ENCODE results near the gene LIMA1.

DNA sequence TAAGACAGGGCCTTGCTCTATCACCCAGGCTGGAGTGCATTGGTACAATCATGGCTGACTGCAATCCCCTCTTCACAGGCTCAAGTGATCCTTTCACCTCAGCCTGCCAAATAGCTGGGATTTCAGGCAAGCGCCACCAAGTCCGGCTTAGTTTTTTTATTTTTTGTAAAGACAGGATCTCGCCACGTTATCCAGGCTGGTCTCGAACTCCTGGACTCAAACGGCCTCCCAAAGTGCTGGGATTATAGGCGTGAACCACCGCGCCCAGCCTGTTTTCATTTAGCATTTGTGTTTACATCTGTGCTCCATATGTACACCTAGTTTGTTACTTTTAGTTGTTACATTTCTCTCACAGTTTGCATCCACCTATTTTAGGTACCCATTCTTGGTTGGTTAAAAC, 32.5 kb upstream of the LIMA1 start:
- no peak for TF ChIP-seq ZFP3 (CRISPR knock-in tag; IDR thresholded peaks at IDR 0.05)
- no peak for TF ChIP-seq RARB (CRISPR knock-in tag; IDR thresholded peaks at IDR 0.05)
- TF ChIP-seq GLIS3 (CRISPR knock-in tag; IDR thresholded peaks at IDR 0.05) = no peak
- TF ChIP-seq, protein P1, sequence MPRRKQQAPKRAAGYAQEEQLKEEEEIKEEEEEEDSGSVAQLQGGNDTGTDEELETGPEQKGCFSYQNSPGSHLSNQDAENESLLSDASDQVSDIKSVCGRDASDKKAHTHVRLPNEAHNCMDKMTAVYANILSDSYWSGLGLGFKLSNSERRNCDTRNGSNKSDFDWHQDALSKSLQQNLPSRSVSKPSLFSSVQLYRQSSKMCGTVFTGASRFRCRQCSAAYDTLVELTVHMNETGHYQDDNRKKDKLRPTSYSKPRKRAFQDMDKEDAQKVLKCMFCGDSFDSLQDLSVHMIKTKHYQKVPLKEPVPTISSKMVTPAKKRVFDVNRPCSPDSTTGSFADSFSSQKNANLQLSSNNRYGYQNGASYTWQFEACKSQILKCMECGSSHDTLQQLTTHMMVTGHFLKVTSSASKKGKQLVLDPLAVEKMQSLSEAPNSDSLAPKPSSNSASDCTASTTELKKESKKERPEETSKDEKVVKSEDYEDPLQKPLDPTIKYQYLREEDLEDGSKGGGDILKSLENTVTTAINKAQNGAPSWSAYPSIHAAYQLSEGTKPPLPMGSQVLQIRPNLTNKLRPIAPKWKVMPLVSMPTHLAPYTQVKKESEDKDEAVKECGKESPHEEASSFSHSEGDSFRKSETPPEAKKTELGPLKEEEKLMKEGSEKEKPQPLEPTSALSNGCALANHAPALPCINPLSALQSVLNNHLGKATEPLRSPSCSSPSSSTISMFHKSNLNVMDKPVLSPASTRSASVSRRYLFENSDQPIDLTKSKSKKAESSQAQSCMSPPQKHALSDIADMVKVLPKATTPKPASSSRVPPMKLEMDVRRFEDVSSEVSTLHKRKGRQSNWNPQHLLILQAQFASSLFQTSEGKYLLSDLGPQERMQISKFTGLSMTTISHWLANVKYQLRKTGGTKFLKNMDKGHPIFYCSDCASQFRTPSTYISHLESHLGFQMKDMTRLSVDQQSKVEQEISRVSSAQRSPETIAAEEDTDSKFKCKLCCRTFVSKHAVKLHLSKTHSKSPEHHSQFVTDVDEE (CRISPR knock-in tag; IDR thresholded peaks at IDR 0.05) = no peak
- TF ChIP-seq, protein P2, sequence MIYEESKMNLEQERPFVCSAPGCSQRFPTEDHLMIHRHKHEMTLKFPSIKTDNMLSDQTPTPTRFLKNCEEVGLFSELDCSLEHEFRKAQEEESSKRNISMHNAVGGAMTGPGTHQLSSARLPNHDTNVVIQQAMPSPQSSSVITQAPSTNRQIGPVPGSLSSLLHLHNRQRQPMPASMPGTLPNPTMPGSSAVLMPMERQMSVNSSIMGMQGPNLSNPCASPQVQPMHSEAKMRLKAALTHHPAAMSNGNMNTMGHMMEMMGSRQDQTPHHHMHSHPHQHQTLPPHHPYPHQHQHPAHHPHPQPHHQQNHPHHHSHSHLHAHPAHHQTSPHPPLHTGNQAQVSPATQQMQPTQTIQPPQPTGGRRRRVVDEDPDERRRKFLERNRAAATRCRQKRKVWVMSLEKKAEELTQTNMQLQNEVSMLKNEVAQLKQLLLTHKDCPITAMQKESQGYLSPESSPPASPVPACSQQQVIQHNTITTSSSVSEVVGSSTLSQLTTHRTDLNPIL (CRISPR knock-in tag; IDR thresholded peaks at IDR 0.05; ENCODE audit: low read depth) = no peak
- no peak for TF ChIP-seq ARNTL (CRISPR knock-in tag; IDR thresholded peaks at IDR 0.05; ENCODE audit: borderline replicate concordance, low read depth)
- TF ChIP-seq ZC3H10 (CRISPR knock-in tag; IDR thresholded peaks at IDR 0.05) = no peak
- TF ChIP-seq, protein P3, sequence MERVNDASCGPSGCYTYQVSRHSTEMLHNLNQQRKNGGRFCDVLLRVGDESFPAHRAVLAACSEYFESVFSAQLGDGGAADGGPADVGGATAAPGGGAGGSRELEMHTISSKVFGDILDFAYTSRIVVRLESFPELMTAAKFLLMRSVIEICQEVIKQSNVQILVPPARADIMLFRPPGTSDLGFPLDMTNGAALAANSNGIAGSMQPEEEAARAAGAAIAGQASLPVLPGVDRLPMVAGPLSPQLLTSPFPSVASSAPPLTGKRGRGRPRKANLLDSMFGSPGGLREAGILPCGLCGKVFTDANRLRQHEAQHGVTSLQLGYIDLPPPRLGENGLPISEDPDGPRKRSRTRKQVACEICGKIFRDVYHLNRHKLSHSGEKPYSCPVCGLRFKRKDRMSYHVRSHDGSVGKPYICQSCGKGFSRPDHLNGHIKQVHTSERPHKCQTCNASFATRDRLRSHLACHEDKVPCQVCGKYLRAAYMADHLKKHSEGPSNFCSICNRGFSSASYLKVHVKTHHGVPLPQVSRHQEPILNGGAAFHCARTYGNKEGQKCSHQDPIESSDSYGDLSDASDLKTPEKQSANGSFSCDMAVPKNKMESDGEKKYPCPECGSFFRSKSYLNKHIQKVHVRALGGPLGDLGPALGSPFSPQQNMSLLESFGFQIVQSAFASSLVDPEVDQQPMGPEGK (CRISPR knock-in tag; IDR thresholded peaks at IDR 0.05; ENCODE audit: borderline replicate concordance) = no peak
